Right lobe of liver (tissue), 4 donors: Measurements from ENCODE around the gene THEM4.

Source experiments
- CTCF ChIP-seq, 4 donors: fragments of 200-600 bp in 3 of 4; fragments of 450-650 bp in 1 of 4; IDR thresholded peaks; one replicate each; pipeline versions ENCODE4 v1.5.1 to v1.8.0; 2016 to 2022; ENCODE audit warnings: antibody characterized with exemption in 4 of 4, mild to moderate bottlenecking in 2 of 4
- POLR2A ChIP-seq: fragments of 450-650 bp; IDR thresholded peaks from one replicate; pipeline ENCODE4 v1.6.1; 2017; ENCODE audit warnings: antibody characterized with exemption, mild to moderate bottlenecking
- donor health status: DM: no; HTN: no; CAD: no.
- donor health status: DM: no; HTN: no; CAD: no.
- donor health status: DM: no; HTN: yes; CAD: no.

- TF ChIP-seq POLR2A (no peak), CTCF (IDR thresholded peaks at IDR 0.05) (no peak)
These were observed 41.4 kb downstream of the THEM4 start for GRCh38 chr1:151867765-151868411.
